Measurements from ENCODE around the gene FOXR1. TPM values are rescaled to one million over a fixed set of nuclear protein-coding genes. Genes with fewer than 3 reads are reported as not detected.

Gene FOXR1
- total and polyA plus RNA-seq, 2 donors (not counting 1 experiment from before 2014, with no cell fraction given) = not detected

GRCh38 chr11:118933486-118933885 lies 38.1 kb upstream of the FOXR1 start:
- no peaks in the 10 kb centered on the region for H3K36me3 ChIP-seq (replicated peaks in 1 of 2; ENCODE audit: control extremely low read depth in 1 of 2, control insufficient read depth in 1 of 2, extremely low read depth in 1 of 2, insufficient read depth in 2 of 2, low read length in 1 of 2)
- H3K27ac ChIP-seq (ENCODE audit: low read length in 2 of 2) = no peak overlapping the region
- peaks cover 27 to 40% of the 10 kb centered on the region in 2 donors for H3K4me1 ChIP-seq (ENCODE audit: control insufficient read depth in 2 of 2, insufficient read depth in 2 of 2, low read length in 2 of 2)
- no peak overlapping the region for H3K4me2 ChIP-seq (replicated peaks; ENCODE audit: low read depth, low read length, poor library complexity, severe bottlenecking)
- no peak for TF ChIP-seq CTCF (IDR thresholded peaks at IDR 0.05)
- no peak for TF ChIP-seq EZH2 (IDR thresholded peaks at IDR 0.05; ENCODE audit: borderline replicate concordance, insufficient read depth, low read depth, low read length, poor library complexity, severe bottlenecking)
- ATAC-seq (ENCODE audit: low read depth) (no peak), DNase-seq (no peak)
- intact Hi-C loops (cut with micrococcal nuclease) = no loop called here
- H3K79me2 ChIP-seq (ENCODE audit: control insufficient read depth, insufficient read depth, low read length) = peaks cover 15% of the 10 kb centered on the region
- no peaks in the 10 kb centered on the region for H3K27me3 Mint-ChIP-seq
- peaks cover 0 to 7% (median 0%) of the 10 kb centered on the region in 3 donors for H3K9me3 ChIP-seq (ENCODE audit: control extremely low read depth in 1 of 3, control insufficient read depth in 2 of 3, insufficient read depth in 1 of 3, low read length in 2 of 3)
- ChIA-PET CTCF (interaction anchor here (0.8 to 12.7 kb wide), 5 partner anchors 23 to 243 kb away, joined by 3 to 288 read pairs (median 3); partner anchors contain the start of gene DDX6), POLR2A (interaction anchor here (1.0 kb wide), 1 partner anchor 23 kb away, joined by 3 read pairs; no protein-coding TSS in a partner anchor)
- no peak overlapping the region for H3K4me3 Mint-ChIP-seq
- H3K27me3 ChIP-seq (replicated peaks in 1 of 4; ENCODE audit: control extremely low read depth in 1 of 4, control insufficient read depth in 3 of 4, insufficient read depth in 4 of 4, low read length in 3 of 4) = peaks cover 0 to under 1% (median 0%) of the 10 kb centered on the region in 4 experiments
- H3K4me1 Mint-ChIP-seq = peaks cover 40% of the 10 kb centered on the region
- 93% methylated on average over 4 of the region's 4 CpGs for WGBS (ENCODE audit: insufficient coverage)
- H3K9ac ChIP-seq (ENCODE audit: low read length) = no peak overlapping the region
- no peak overlapping the region for H3K27ac Mint-ChIP-seq
- H2AFZ ChIP-seq (ENCODE audit: insufficient read depth, low read depth, low read length, poor library complexity, severe bottlenecking) = no peak overlapping the region
- no peaks in the 10 kb centered on the region for H3K9me3 Mint-ChIP-seq (ENCODE audit: insufficient read depth)
- no peaks in the 10 kb centered on the region for H4K20me1 ChIP-seq (ENCODE audit: control insufficient read depth, insufficient read depth, low read length, poor library complexity, severe bottlenecking)
- no peak overlapping the region for H3K4me3 ChIP-seq (ENCODE audit: control extremely low read depth in 1 of 5, extremely low read depth in 1 of 5, insufficient read depth in 1 of 5, low read depth in 2 of 5, low read length in 4 of 5)

- Histone ChIP-seq H3K9ac (ENCODE audit: low read length) (no peak overlapping the region), H3K9me3 (ENCODE audit: control extremely low read depth in 1 of 3, control insufficient read depth in 2 of 3, insufficient read depth in 1 of 3, low read length in 2 of 3) (peaks cover 0 to 7% (median 0%) of the 10 kb centered on the region in 3 donors), H3K4me2 (replicated peaks; ENCODE audit: low read depth, low read length, poor library complexity, severe bottlenecking) (peak overlapping the region; percentile 50), H3K36me3 (replicated peaks in 1 of 2; ENCODE audit: control extremely low read depth in 1 of 2, control insufficient read depth in 1 of 2, extremely low read depth in 1 of 2, insufficient read depth in 2 of 2, low read length in 1 of 2) (no peaks in the 10 kb centered on the region), H3K4me1 (ENCODE audit: control insufficient read depth in 2 of 2, insufficient read depth in 2 of 2, low read length in 2 of 2) (peaks cover 33 to 40% of the 10 kb centered on the region in 2 donors), H3K4me3 (ENCODE audit: control extremely low read depth in 1 of 5, extremely low read depth in 1 of 5, insufficient read depth in 1 of 5, low read depth in 2 of 5, low read length in 4 of 5) (no peak overlapping the region), H4K20me1 (ENCODE audit: control insufficient read depth, insufficient read depth, low read length, poor library complexity, severe bottlenecking) (no peaks in the 10 kb centered on the region), H3K79me2 (ENCODE audit: control insufficient read depth, insufficient read depth, low read length) (peaks cover 15% of the 10 kb centered on the region), H3K27ac (ENCODE audit: low read length in 2 of 2) (peak overlapping the region in 1 of 2 donors; percentile 23), H2AFZ (ENCODE audit: insufficient read depth, low read depth, low read length, poor library complexity, severe bottlenecking) (no peak overlapping the region), H3K27me3 (replicated peaks in 1 of 4; ENCODE audit: control extremely low read depth in 1 of 4, control insufficient read depth in 3 of 4, insufficient read depth in 4 of 4, low read length in 3 of 4) (peaks cover 0 to 3% (median 0%) of the 10 kb centered on the region in 4 experiments)
- no peak for TF ChIP-seq CTCF (IDR thresholded peaks at IDR 0.05)
- no peak for TF ChIP-seq EZH2 (IDR thresholded peaks at IDR 0.05; ENCODE audit: borderline replicate concordance, insufficient read depth, low read depth, low read length, poor library complexity, severe bottlenecking)
- WGBS (ENCODE audit: insufficient coverage) = 5% methylated on average over 4 of the region's 8 CpGs
- Mint-ChIP-seq H3K9me3 (ENCODE audit: insufficient read depth) (no peaks in the 10 kb centered on the region), H3K27me3 (no peaks in the 10 kb centered on the region), H3K4me1 (peaks cover 44% of the 10 kb centered on the region), H3K27ac (peak overlapping the region; percentile 69), H3K4me3 (peak overlapping the region; percentile 56)
- ATAC-seq (ENCODE audit: low read depth) (peak; percentile 80), DNase-seq (peak; percentile 72)
- intact Hi-C loops (cut with micrococcal nuclease) = no loop called here
- POLR2A ChIA-PET = interaction anchor here (0.6 to 1.0 kb wide), 8 partner anchors 12 to 312 kb away, joined by 3 to 12 read pairs (median 4); partner anchors contain the start of gene DDX6
- CTCF ChIA-PET = interaction anchor here (1.1 to 8.3 kb wide), 5 partner anchors 13 to 245 kb away, joined by 3 to 57 read pairs (median 5); no protein-coding TSS in a partner anchor
Measured at GRCh38 chr11:118935376-118935775, 36.2 kb upstream of the FOXR1 start.

Measured in B cell (primary cell).